ENCODE data around the gene MED25. TPM values are rescaled to one million over a fixed set of nuclear protein-coding genes. Genes with fewer than 3 reads are reported as not detected.

The MED25 gene
- total RNA-seq, 1 experiment from 2014 or later = 99.6 TPM

DNA sequence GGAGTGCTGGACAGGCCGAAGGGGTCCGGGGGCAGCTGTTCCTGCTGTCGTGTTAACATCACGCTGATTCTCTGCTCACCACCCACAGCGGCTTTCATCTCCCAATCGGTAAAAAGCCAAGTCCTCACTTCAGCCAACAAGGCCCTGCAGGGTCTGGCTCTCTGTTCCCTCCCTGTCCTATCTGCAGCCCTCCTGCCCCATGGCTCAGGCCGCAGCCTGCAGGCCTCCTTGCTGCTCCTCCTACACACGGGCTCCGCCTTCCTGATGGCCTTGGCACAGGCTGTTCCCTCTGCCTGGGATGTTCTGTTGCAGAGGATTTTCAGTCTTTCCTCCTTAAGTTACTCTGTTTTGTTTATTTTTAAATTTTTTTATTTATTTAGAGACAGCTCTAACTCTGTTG lies 27.2 kb upstream of the MED25 start:
- TF ChIP-seq, protein P1, sequence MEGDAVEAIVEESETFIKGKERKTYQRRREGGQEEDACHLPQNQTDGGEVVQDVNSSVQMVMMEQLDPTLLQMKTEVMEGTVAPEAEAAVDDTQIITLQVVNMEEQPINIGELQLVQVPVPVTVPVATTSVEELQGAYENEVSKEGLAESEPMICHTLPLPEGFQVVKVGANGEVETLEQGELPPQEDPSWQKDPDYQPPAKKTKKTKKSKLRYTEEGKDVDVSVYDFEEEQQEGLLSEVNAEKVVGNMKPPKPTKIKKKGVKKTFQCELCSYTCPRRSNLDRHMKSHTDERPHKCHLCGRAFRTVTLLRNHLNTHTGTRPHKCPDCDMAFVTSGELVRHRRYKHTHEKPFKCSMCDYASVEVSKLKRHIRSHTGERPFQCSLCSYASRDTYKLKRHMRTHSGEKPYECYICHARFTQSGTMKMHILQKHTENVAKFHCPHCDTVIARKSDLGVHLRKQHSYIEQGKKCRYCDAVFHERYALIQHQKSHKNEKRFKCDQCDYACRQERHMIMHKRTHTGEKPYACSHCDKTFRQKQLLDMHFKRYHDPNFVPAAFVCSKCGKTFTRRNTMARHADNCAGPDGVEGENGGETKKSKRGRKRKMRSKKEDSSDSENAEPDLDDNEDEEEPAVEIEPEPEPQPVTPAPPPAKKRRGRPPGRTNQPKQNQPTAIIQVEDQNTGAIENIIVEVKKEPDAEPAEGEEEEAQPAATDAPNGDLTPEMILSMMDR (conservative IDR thresholded peaks at IDR 0.05) = no peak
- no peak for TF ChIP-seq EZH2 (IDR thresholded peaks at IDR 0.05; ENCODE audit: low read depth)
- Histone ChIP-seq H2AFZ (no peak overlapping the region), H3K36me3 (ENCODE audit: low read depth) (peaks cover 6% of the 10 kb centered on the region; the same call in 1 of the 2 replicates), H3K79me2 (ENCODE audit: low read depth) (no peaks in the 10 kb centered on the region), H3K9me2 (ENCODE audit: insufficient read depth) (no peaks in the 10 kb centered on the region), H3K4me2 (no peak overlapping the region), H3K4me3 (no peak overlapping the region), H3K27ac (no peak overlapping the region), H3K27me3 (ENCODE audit: insufficient read depth, low read depth) (no peaks in the 10 kb centered on the region), H3F3A (ENCODE audit: insufficient read depth, low read depth) (peaks cover 12% of the 10 kb centered on the region; the same call in 1 of the 2 replicates), H4K20me1 (ENCODE audit: insufficient read depth) (peaks cover 5% of the 10 kb centered on the region), H3K4me1 (replicated peaks; ENCODE audit: insufficient read depth) (peaks cover 18% of the 10 kb centered on the region), H3K9me3 (ENCODE audit: insufficient read depth, low read depth) (no peaks in the 10 kb centered on the region)
- DNase-seq = no peak
- no TSS peak for BruUV-seq (replicated peaks)
- CTCF ChIA-PET = no interaction called here
- intact Hi-C loops (cut with micrococcal nuclease; ENCODE audit: unreplicated experiment) = no loop called here
- POLR2A ChIA-PET (ENCODE audit: unreplicated experiment) = no interaction called here

DNA sequence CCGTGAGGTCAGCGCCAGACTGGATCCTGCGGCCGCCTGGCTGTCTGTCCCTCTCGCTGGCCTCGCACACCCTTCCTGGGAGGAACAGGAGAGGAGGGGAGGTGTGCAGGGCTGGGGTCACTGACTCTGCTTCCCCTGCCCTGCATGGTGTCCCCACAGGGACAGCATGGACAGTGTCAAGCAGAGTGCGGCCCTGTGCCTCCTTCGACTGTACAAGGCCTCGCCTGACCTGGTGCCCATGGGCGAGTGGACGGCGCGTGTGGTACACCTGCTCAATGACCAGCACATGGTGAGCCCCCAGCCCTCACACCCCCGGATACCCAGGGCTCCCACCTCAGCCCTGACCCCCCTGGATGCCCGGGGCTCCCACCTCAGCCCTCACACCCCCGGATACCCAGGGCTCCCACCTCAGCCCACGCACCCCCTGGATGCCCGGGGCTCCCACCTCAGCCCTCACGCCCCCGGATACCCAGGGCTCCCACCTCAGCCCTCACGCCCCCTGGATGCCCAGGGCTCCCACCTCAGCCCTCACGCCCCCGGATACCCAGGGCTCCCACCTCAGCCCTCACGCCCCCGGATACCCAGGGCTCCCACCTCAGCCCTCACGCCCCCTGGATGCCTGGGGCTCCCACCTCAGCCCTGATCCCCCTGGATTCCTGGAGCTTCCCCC lies 26.2 kb upstream of the MED25 start:
- H3K4me3 ChIP-seq = no peak overlapping the region
- ChIA-PET CTCF (no interaction called here), POLR2A (ENCODE audit: unreplicated experiment) (no interaction called here)
- intact Hi-C loops (cut with micrococcal nuclease; ENCODE audit: unreplicated experiment) = no loop called here
- TF ChIP-seq EZH2 (IDR thresholded peaks at IDR 0.05; ENCODE audit: low read depth) = no peak
- TF ChIP-seq, protein P1 (conservative IDR thresholded peaks at IDR 0.05) = no peak
- H3K4me1 ChIP-seq (replicated peaks; ENCODE audit: insufficient read depth) = peaks cover 18% of the 10 kb centered on the region
- H3F3A ChIP-seq (ENCODE audit: insufficient read depth, low read depth) = peaks cover 12% of the 10 kb centered on the region; the same call in 1 of the 2 replicates
- no peak overlapping the region for H3K4me2 ChIP-seq
- H3K27ac ChIP-seq = no peak overlapping the region
- peaks cover 6% of the 10 kb centered on the region; the same call in 1 of the 2 replicates for H3K36me3 ChIP-seq (ENCODE audit: low read depth)
- no peak for DNase-seq
- no peaks in the 10 kb centered on the region for H3K9me2 ChIP-seq (ENCODE audit: insufficient read depth)
- H4K20me1 ChIP-seq (ENCODE audit: insufficient read depth) = peaks cover 5% of the 10 kb centered on the region
- no peaks in the 10 kb centered on the region for H3K9me3 ChIP-seq (ENCODE audit: insufficient read depth, low read depth)
- no peaks in the 10 kb centered on the region for H3K27me3 ChIP-seq (ENCODE audit: insufficient read depth, low read depth)
- H2AFZ ChIP-seq = no peak overlapping the region
- H3K79me2 ChIP-seq (ENCODE audit: low read depth) = no peaks in the 10 kb centered on the region
- no TSS peak for BruUV-seq (replicated peaks)

GRCh38 chr19:49792829-49793560 lies 25.1 kb upstream of the MED25 start:
- no TSS peak for BruUV-seq (replicated peaks)
- peaks cover 18% of the 10 kb centered on the region for H3K4me1 ChIP-seq (replicated peaks; ENCODE audit: insufficient read depth)
- peak overlapping the region; percentile 40 for H3K27ac ChIP-seq
- peaks cover 12% of the 10 kb centered on the region; the same call in 1 of the 2 replicates for H3F3A ChIP-seq (ENCODE audit: insufficient read depth, low read depth)
- no peaks in the 10 kb centered on the region for H3K9me2 ChIP-seq (ENCODE audit: insufficient read depth)
- TF ChIP-seq EZH2 (IDR thresholded peaks at IDR 0.05; ENCODE audit: low read depth) = no peak
- TF ChIP-seq, protein P1 (conservative IDR thresholded peaks at IDR 0.05) = no peak
- no peaks in the 10 kb centered on the region for H3K9me3 ChIP-seq (ENCODE audit: insufficient read depth, low read depth)
- H4K20me1 ChIP-seq (ENCODE audit: insufficient read depth) = peaks cover 5% of the 10 kb centered on the region
- CTCF ChIA-PET = interaction anchor here (0.6 kb wide), 1 partner anchor 872 kb away, joined by 8 read pairs; no protein-coding TSS in a partner anchor
- H3K27me3 ChIP-seq (ENCODE audit: insufficient read depth, low read depth) = no peaks in the 10 kb centered on the region
- intact Hi-C loops (cut with micrococcal nuclease; ENCODE audit: unreplicated experiment) = no loop called here
- peaks cover 5% of the 10 kb centered on the region; the same call in 1 of the 2 replicates for H3K36me3 ChIP-seq (ENCODE audit: low read depth)
- POLR2A ChIA-PET (ENCODE audit: unreplicated experiment) = interaction anchor here (0.6 to 1.0 kb wide), 6 partner anchors 26 to 466 kb away, joined by 3 to 16 read pairs (median 4); partner anchors contain the start of gene AP2A1
- no peaks in the 10 kb centered on the region for H3K79me2 ChIP-seq (ENCODE audit: low read depth)
- no peak for DNase-seq
- H3K4me3 ChIP-seq = no peak overlapping the region
- H3K4me2 ChIP-seq = peak overlapping the region; percentile 27
- no peak overlapping the region for H2AFZ ChIP-seq
